G401.6 (cell line): ENCODE results near the gene KLHDC7B.
"Not testable (repeated sequence)": the region's sequence is repeated elsewhere in the genome, so short reads cannot be mapped to it uniquely, and the experiment has no call there.

ENCODE experiments used
- FAIRE-seq: peaks from 2 replicates; lab custom pipeline; 2012; peaks lifted over from hg19 to GRCh38; lab: Jason Lieb, UNC

KLHDC7B gene

GRCh38 chr22:50517495-50518260 is 28.0 kb upstream of the KLHDC7B start:
- no peak for FAIRE-seq

DNA sequence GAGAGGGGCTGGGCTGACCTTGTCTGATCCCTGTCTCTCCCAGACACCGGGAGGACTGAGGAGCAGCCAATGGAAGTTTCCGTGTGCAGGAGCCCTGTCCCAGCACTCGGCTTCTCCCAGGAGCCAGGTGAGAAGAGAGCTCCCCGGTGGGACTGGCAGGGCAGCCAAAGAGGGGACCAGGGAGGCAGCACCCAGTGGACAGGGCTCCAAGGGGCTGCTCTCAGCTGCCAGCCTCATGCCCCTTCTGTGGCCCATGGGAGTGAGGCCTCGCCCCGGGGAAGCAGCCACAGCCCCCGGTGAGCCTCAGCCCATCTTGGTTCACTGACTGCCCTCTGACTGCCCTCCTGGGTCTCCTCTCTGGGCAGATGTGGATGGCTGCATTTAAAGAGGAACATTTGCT is 27.1 kb upstream of the KLHDC7B start:
- FAIRE-seq: no peak

DNA sequence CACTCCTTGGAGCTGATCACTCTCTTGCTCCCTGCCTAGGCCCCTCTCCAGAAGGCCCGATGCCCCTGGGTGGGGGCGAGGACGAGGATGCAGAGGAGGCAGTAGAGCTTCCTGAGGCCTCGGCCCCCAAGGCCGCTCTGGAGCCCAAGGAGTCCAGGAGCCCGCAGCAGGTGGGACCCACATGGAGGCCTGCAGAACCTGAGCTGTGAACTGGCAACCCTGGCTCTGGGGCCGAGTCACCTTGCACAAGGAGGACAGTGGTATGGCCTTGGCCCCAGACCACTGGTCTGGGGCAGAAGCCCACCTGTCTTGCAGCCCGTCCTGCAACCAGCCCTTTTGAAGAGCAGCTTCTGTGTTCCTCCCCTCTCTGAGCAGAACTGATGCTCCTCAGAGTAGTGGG is 26.5 kb upstream of the KLHDC7B start:
- FAIRE-seq: no peak

DNA sequence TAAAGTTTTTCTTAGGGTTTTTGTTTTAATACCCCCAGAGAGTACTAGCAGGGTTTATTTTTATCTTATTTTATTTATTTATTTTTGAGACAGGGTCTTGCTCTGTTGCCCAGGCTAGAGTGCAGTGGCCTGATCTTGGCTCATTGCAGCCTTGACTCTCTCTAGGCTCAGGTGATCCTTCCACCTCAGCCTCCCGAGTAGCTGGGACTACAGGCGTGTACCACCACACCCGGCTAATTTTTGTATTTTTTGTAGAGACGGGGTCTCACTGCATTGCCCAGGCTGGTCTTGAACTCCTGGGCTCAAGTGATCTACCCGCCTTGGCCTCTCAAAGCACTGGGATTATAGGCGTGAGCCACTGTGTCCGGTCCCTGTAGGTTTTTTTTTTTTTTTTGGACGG is 25.5 kb upstream of the KLHDC7B start:
- not testable (repeated sequence) for FAIRE-seq

DNA sequence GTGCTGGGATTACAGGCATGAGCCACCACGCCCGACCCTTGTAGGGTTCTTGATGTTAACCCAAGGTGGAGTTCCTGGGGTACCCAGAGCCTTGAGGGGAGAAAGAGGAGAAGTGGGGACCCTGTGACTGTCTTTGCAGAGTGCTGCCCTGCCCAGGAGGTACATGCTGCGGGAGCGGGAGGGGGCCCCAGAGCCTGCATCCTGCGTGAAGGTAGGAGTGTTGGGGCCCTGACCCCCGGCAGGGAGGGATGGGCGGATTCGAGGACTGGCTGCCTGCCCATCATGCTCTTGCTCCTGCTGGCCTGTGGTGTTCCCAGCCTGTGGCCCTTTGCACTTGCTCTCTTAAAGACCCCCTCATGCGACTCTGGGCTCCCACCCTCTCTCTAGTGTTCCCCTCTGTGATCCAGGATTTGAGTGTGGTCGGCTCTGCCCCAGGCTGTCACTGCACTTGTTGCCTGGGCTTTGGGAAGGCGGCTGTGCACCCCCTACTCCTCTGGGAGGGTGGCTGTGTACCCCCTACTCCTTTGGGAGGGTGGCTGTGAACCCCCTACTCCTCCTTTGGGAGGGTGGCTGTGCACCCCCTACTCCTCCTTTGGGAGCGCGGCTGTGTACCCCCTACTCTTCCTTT is 24.8 kb upstream of the KLHDC7B start:
- FAIRE-seq: no peak

DNA sequence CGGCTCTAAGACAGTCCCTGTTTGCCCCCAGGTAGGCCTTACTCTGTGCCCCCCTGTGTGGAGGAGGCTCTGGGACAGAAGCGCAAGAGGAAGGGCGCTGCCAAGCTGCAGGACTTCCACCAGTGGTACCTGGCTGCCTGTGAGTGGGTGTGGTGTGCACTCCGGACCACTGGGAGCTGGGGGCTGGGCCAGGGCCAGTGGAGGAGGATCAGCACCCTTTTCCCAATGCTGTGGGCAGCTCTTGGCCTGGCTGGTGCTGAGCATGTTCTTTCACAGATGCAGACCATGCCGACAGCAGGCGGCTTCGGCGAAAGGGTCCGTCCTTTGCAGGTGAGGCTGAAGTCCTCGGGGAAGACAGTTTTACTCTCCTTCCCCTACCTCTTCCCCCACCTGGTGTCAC is 24.0 kb upstream of the KLHDC7B start:
- no peak for FAIRE-seq

GRCh38 chr22:50522208-50522805 is 23.4 kb upstream of the KLHDC7B start:
- FAIRE-seq: no peak

DNA sequence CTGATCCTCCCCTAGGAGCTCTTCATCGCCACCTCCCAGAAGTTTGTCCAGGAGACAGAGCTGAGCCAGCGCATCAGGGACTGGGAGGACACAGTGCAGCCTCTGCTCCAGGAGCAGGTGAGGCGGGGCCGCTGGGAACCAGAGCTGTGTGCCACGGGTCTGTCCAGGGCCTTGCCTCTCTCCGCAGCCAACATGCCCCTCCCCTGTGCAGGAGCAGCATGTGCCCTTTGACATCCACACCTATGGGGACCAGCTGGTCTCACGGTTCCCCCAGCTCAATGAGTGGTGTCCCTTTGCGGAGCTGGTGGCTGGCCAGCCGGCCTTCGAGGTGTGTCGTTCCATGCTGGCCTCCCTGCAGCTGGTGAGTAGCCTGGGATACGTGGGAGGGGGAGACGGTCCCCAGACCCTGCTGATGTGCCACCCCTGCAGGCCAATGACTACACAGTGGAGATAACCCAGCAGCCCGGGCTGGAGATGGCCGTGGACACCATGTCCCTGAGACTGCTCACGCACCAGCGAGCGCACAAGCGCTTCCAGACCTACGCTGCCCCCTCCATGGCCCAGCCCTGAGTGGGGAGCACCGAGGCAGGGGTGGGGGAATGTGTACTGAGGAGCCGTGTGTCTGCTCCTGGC is 22.8 kb upstream of the KLHDC7B start:
- no peak for FAIRE-seq

- FAIRE-seq: no peak
Observed at GRCh38 chr22:50523458-50523805, 22.3 kb upstream of the KLHDC7B start.

- FAIRE-seq: no peak
Observed at GRCh38 chr22:50523806-50524675, 21.7 kb upstream of the KLHDC7B start.

DNA sequence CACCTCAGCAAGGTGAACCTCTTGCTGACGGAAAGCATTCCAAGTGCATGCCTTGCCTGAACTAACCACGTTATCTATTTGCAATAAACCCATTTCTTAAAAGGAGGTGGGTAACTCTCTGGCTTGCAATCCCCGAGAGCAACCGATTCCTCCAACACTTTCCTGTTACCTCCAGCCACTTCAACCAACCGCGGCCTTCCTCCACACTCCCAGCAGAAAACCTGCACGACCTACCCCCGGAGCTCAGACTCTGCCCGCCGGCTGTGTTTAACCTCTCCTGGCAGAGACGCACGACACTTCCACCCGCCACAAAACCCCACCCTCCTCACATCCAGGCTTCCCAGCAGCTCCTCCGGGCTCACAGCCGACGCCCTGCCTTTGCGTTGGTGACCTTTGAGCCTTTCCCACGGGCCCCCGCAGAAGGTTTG is 21.0 kb upstream of the KLHDC7B start:
- no peak for FAIRE-seq

GRCh38 chr22:50525104-50525857 is 20.4 kb upstream of the KLHDC7B start, which contains the start of gene SCO2:
TSS of gene SCO2 (minus strand) at chr22:50525598. CDS start at chr22:50524411, 1,187 bp downstream.
- FAIRE-seq: peak; percentile 89

DNA sequence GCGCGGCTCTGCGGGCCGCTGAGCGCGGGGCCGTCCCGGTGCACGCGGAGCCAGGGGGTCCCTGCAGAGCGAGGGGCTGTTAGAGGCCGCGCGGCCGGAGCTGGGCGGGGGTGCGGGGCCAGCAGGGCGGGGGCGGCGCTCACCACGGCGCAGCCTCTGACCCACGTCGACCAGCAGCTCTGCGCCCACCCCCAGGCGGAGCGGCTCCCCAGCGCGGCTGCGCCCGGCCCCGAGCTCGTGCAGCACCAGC is 19.9 kb upstream of the KLHDC7B start:
- FAIRE-seq: no peak

GRCh38 chr22:50526108-50526833 is 19.4 kb upstream of the KLHDC7B start:
- FAIRE-seq: no peak

DNA sequence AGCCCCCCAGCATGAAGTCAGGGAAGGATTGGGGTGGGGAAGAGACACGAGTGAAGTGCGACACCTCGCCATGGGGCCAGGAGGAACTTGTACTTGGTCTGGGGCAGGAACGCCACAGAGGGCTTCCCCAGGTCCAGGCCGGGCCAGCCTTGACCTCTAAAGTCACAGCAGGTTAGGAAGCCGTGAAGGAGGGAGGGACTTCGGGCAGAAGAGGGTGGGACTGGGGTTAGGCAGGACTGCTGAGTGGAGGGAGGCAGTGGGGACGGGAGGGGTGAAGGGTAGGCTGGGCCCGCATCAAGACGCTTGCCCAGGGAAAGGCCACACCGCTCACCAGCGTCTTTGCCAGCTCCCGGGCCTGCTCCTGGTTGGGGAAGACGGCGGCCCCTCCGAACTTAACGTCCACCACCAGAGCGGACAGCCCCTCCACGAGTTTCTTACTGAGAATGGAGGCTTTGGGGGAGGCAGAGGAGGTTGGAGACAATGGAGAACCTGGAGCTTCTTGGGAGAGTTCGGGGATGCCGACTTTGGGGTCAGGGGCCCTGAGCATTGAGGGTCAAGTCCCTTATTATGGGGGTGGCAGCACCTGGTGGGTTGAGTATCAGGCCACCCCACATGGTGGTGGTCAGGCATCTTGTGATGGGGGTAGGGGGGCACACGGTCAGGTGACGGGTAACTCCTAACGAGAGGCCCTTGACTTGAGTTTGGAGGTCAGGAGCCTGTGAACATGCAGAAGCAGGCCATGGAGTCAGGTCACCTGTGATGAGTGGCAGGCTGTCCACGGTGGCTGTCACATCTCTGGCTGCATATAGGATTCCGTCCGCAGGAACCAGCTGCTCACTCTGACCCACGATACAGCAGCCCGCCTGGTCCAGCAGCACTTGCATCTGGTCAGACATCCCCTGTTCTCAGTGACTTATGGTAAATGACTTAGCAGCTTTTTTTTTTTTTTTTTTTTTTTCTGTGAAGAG is 18.6 kb upstream of the KLHDC7B start:
- no peak for FAIRE-seq

- no peak for FAIRE-seq
Observed at GRCh38 chr22:50527921-50528681, 17.6 kb upstream of the KLHDC7B start.

DNA sequence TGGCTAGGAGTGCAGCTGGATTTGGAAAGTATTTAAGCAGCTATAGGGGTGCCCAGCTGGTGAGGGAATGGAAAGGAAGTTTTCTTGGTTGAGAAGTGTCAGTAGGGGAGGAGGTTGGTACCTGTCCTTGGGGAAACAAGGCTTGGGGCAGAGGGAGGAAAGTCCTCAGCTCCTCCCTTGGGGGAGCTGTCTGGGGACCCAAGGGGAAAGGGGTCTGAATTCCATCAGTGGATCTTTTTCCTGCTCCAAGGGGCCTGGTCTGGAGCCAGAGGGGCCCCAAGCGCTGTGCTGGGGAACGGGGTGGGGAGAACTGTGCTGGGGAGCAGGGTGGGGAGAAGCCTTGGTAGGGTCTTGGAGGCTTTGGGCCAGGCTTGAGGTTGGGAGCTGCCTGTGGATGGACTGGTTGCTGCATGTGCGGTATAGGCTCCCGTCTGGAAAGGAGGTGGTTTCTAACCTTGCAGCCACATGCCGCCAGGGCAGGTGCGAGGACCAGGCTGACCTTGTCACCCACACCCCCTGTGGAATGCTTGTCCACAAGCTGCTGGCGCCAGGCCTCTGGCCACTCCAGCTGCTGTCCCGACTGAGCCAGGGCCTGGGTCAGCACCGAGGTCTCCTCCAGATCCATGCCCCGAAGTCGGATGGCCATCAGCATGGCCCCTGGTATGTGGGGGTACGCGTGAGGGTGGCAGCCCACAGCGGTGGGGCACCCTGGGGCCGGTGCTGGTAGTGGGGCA is 16.9 kb upstream of the KLHDC7B start:
- no peak for FAIRE-seq

GRCh38 chr22:50529416-50529896 is 16.2 kb upstream of the KLHDC7B start:
- no peak for FAIRE-seq
